NT2/D1 (cell line): ENCODE data around the gene PRCD.

ENCODE experiments used
- YY1 ChIP-seq: IDR thresholded peaks from 2 replicates; pipeline ENCODE4 v1.6.1; 2011; ENCODE audit not compliant: insufficient read length, insufficient read depth
- ZNF274 ChIP-seq: IDR thresholded peaks from 2 replicates; pipeline ENCODE4 v1.6.1; 2011; ENCODE audit warnings: mild to moderate bottlenecking, low read depth, low read length

- TF ChIP-seq YY1 (no peak), ZNF274 (no peak)
These were observed 45.3 kb downstream of the PRCD start for GRCh38 chr17:76585033-76585648.
